Measurements from ENCODE around the gene ITGAX. TPM values are rescaled to one million over a fixed set of nuclear protein-coding genes. Genes with fewer than 3 reads are reported as not detected.

ITGAX gene
- total RNA-seq, 2 experiments from 2014 or later, result not detected

GRCh38 chr16:31350275-31351005 lies 4.5 kb upstream of the ITGAX start:
- Histone ChIP-seq H2AFZ (ENCODE audit: low read length) (no peak overlapping the region), H3K9me2 (ENCODE audit: insufficient read depth, low read length) (no peaks in the 10 kb centered on the region), H3K27ac (ENCODE audit: low read depth, low read length, poor library complexity, severe bottlenecking) (no peak overlapping the region), H3K4me3 (ENCODE audit: low read depth, low read length, poor library complexity, severe bottlenecking) (no peak overlapping the region), H3K4me2 (ENCODE audit: low read length) (no peak overlapping the region), H3K9me3 (ENCODE audit: low read length) (no peaks in the 10 kb centered on the region), H3K4me1 (ENCODE audit: insufficient read depth, low read length, poor library complexity, severe bottlenecking) (peaks cover 6% of the 10 kb centered on the region), H3K79me2 (ENCODE audit: insufficient read depth, low read depth, low read length) (no peaks in the 10 kb centered on the region), H3K36me3 (ENCODE audit: insufficient read depth, low read length) (no peaks in the 10 kb centered on the region), H4K20me1 (ENCODE audit: insufficient read depth, low read length) (no peaks in the 10 kb centered on the region)
- CTCF ChIA-PET (ENCODE audit: unreplicated experiment), result no interaction called here
- POLR2A ChIA-PET, result no interaction called here
- intact Hi-C loops (cut with micrococcal nuclease; ENCODE audit: unreplicated experiment), result no loop called here
- TF ChIP-seq CTCF (conservative IDR thresholded peaks at IDR 0.05; ENCODE audit: low read length) (no peak), EZH2phosphoT487 (IDR thresholded peaks at IDR 0.05; ENCODE audit: borderline replicate concordance, low read depth, low read length) (no peak)
- DNase-seq (ENCODE audit: low spot score), result no peak
- BruUV-seq (replicated peaks), result no TSS peak

- Histone ChIP-seq H4K20me1 (ENCODE audit: insufficient read depth, low read length) (no peaks in the 10 kb centered on the region), H3K36me3 (ENCODE audit: insufficient read depth, low read length) (no peaks in the 10 kb centered on the region), H3K4me1 (ENCODE audit: insufficient read depth, low read length, poor library complexity, severe bottlenecking) (peaks cover 6% of the 10 kb centered on the region), H3K4me3 (ENCODE audit: low read depth, low read length, poor library complexity, severe bottlenecking) (no peak overlapping the region), H3K79me2 (ENCODE audit: insufficient read depth, low read depth, low read length) (no peaks in the 10 kb centered on the region), H2AFZ (ENCODE audit: low read length) (no peak overlapping the region), H3K4me2 (ENCODE audit: low read length) (peak overlapping the region; percentile 14; the same call in 1 of the 2 replicates), H3K9me2 (ENCODE audit: insufficient read depth, low read length) (no peaks in the 10 kb centered on the region), H3K9me3 (ENCODE audit: low read length) (no peaks in the 10 kb centered on the region), H3K27ac (ENCODE audit: low read depth, low read length, poor library complexity, severe bottlenecking) (no peak overlapping the region)
- DNase-seq (ENCODE audit: low spot score), result no peak
- no TSS peak for BruUV-seq (replicated peaks)
- TF ChIP-seq EZH2phosphoT487 (IDR thresholded peaks at IDR 0.05; ENCODE audit: borderline replicate concordance, low read depth, low read length) (no peak), CTCF (conservative IDR thresholded peaks at IDR 0.05; ENCODE audit: low read length) (no peak)
- CTCF ChIA-PET (ENCODE audit: unreplicated experiment), result no interaction called here
- intact Hi-C loops (cut with micrococcal nuclease; ENCODE audit: unreplicated experiment), result no loop called here
- POLR2A ChIA-PET, result no interaction called here
Observed at GRCh38 chr16:31351246-31351941, 3.6 kb upstream of the ITGAX start.

- POLR2A ChIA-PET, result no interaction called here
Observed at GRCh38 chr16:31351942-31352325, 3.0 kb upstream of the ITGAX start.

More at GRCh38 chr16:31351942-31352325, 3.0 kb upstream of the ITGAX start:
- Histone ChIP-seq H3K9me3 (ENCODE audit: low read length) (no peaks in the 10 kb centered on the region), H3K9me2 (ENCODE audit: insufficient read depth, low read length) (no peaks in the 10 kb centered on the region), H3K4me1 (ENCODE audit: insufficient read depth, low read length, poor library complexity, severe bottlenecking) (peaks cover 6% of the 10 kb centered on the region), H3K4me2 (ENCODE audit: low read length) (peak overlapping the region; percentile 14; the same call in 1 of the 2 replicates), H2AFZ (ENCODE audit: low read length) (no peak overlapping the region), H4K20me1 (ENCODE audit: insufficient read depth, low read length) (no peaks in the 10 kb centered on the region), H3K36me3 (ENCODE audit: insufficient read depth, low read length) (no peaks in the 10 kb centered on the region), H3K27ac (ENCODE audit: low read depth, low read length, poor library complexity, severe bottlenecking) (no peak overlapping the region), H3K4me3 (ENCODE audit: low read depth, low read length, poor library complexity, severe bottlenecking) (no peak overlapping the region), H3K79me2 (ENCODE audit: insufficient read depth, low read depth, low read length) (no peaks in the 10 kb centered on the region)
- CTCF ChIA-PET (ENCODE audit: unreplicated experiment), result no interaction called here
- BruUV-seq (replicated peaks), result no TSS peak
- TF ChIP-seq CTCF (conservative IDR thresholded peaks at IDR 0.05; ENCODE audit: low read length), result no peak
- intact Hi-C loops (cut with micrococcal nuclease; ENCODE audit: unreplicated experiment), result no loop called here
- DNase-seq (ENCODE audit: low spot score), result no peak
